Measurements from ENCODE around the gene PTPRS.
"Not testable (repeated sequence)": the region's sequence is repeated elsewhere in the genome, so short reads cannot be mapped to it uniquely, and the experiment has no call there.

The PTPRS gene

GRCh38 chr19:5364674-5365073 is 24.1 kb upstream of the PTPRS start:
- Mint-ChIP-seq H3K27me3 (peaks cover 11% of the 10 kb centered on the region), H3K9me3 (no peaks in the 10 kb centered on the region), H3K4me3 (no peak overlapping the region), H3K27ac (ENCODE audit: low read depth) (no peak overlapping the region), H3K36me3 (ENCODE audit: insufficient read depth) (no peaks in the 10 kb centered on the region), H3K4me1 (no peaks in the 10 kb centered on the region)
- DNase-seq (ENCODE audit: low spot score in 2 of 2) = no peak
- ATAC-seq (replicated peaks; ENCODE audit: extremely low read depth, poor library complexity, severe bottlenecking) = no peak

- not testable (repeated sequence) for DNase-seq (ENCODE audit: low spot score in 2 of 2); H3K36me3 Mint-ChIP-seq (ENCODE audit: insufficient read depth); ATAC-seq (replicated peaks; ENCODE audit: extremely low read depth, poor library complexity, severe bottlenecking); H3K9me3 Mint-ChIP-seq; H3K4me1 Mint-ChIP-seq; H3K4me3 Mint-ChIP-seq; H3K27ac Mint-ChIP-seq (ENCODE audit: low read depth)
- H3K27me3 Mint-ChIP-seq = peaks cover 27% of the 10 kb centered on the region
Observed at GRCh38 chr19:5361839-5362238, 21.2 kb upstream of the PTPRS start.

- Mint-ChIP-seq H3K4me1 (no peaks in the 10 kb centered on the region), H3K27ac (ENCODE audit: low read depth) (no peak overlapping the region), H3K4me3 (no peak overlapping the region), H3K27me3 (peaks cover 32% of the 10 kb centered on the region), H3K36me3 (ENCODE audit: insufficient read depth) (no peaks in the 10 kb centered on the region), H3K9me3 (no peaks in the 10 kb centered on the region)
- ATAC-seq (replicated peaks; ENCODE audit: extremely low read depth, poor library complexity, severe bottlenecking) (no peak), DNase-seq (ENCODE audit: low spot score in 2 of 2) (no peak)
Observed at GRCh38 chr19:5361407-5361806, 20.8 kb upstream of the PTPRS start.

- Mint-ChIP-seq H3K4me3 (no peak overlapping the region), H3K27ac (ENCODE audit: low read depth) (no peak overlapping the region), H3K9me3 (no peaks in the 10 kb centered on the region), H3K4me1 (no peaks in the 10 kb centered on the region), H3K36me3 (ENCODE audit: insufficient read depth) (no peaks in the 10 kb centered on the region), H3K27me3 (peaks cover 44% of the 10 kb centered on the region)
- no peak for ATAC-seq (replicated peaks; ENCODE audit: extremely low read depth, poor library complexity, severe bottlenecking)
- DNase-seq (ENCODE audit: low spot score in 2 of 2) = no peak
Observed at GRCh38 chr19:5360003-5360780, 19.6 kb upstream of the PTPRS start.

- ATAC-seq (replicated peaks; ENCODE audit: extremely low read depth, poor library complexity, severe bottlenecking) (no peak), DNase-seq (ENCODE audit: low spot score in 2 of 2) (no peak)
- no peak overlapping the region for H3K27ac Mint-ChIP-seq (ENCODE audit: low read depth)
- H3K27me3 Mint-ChIP-seq = peaks cover 63% of the 10 kb centered on the region
- H3K4me3 Mint-ChIP-seq = no peak overlapping the region
- H3K36me3 Mint-ChIP-seq (ENCODE audit: insufficient read depth) = no peaks in the 10 kb centered on the region
- no peaks in the 10 kb centered on the region for H3K4me1 Mint-ChIP-seq
- peaks cover 4% of the 10 kb centered on the region for H3K9me3 Mint-ChIP-seq
Observed at GRCh38 chr19:5358173-5358800, 17.7 kb upstream of the PTPRS start.

GRCh38 chr19:5357584-5357983 is 17.0 kb upstream of the PTPRS start:
- peaks cover 63% of the 10 kb centered on the region for H3K27me3 Mint-ChIP-seq

GRCh38 chr19:5356918-5357317 is 16.3 kb upstream of the PTPRS start:
- Mint-ChIP-seq H3K4me1 (no peaks in the 10 kb centered on the region), H3K27me3 (peaks cover 63% of the 10 kb centered on the region), H3K4me3 (no peak overlapping the region), H3K27ac (ENCODE audit: low read depth) (no peak overlapping the region), H3K9me3 (peaks cover 4% of the 10 kb centered on the region), H3K36me3 (ENCODE audit: insufficient read depth) (no peaks in the 10 kb centered on the region)
- ATAC-seq (replicated peaks; ENCODE audit: extremely low read depth, poor library complexity, severe bottlenecking) (no peak), DNase-seq (ENCODE audit: low spot score in 2 of 2) (no peak)

More at GRCh38 chr19:5357584-5357983, 17.0 kb upstream of the PTPRS start:
- DNase-seq (ENCODE audit: low spot score in 2 of 2) = no peak
- Mint-ChIP-seq H3K27ac (ENCODE audit: low read depth) (no peak overlapping the region), H3K36me3 (ENCODE audit: insufficient read depth) (no peaks in the 10 kb centered on the region), H3K4me1 (no peaks in the 10 kb centered on the region), H3K4me3 (no peak overlapping the region), H3K9me3 (peaks cover 4% of the 10 kb centered on the region)
- no peak for ATAC-seq (replicated peaks; ENCODE audit: extremely low read depth, poor library complexity, severe bottlenecking)

GRCh38 chr19:5356428-5356827 is 15.8 kb upstream of the PTPRS start:
- H3K4me1 Mint-ChIP-seq = no peaks in the 10 kb centered on the region
- no peak for ATAC-seq (replicated peaks; ENCODE audit: extremely low read depth, poor library complexity, severe bottlenecking)
- DNase-seq (ENCODE audit: low spot score in 2 of 2) = no peak
- H3K27me3 Mint-ChIP-seq = peaks cover 67% of the 10 kb centered on the region
- H3K4me3 Mint-ChIP-seq = no peak overlapping the region
- no peaks in the 10 kb centered on the region for H3K36me3 Mint-ChIP-seq (ENCODE audit: insufficient read depth)
- H3K9me3 Mint-ChIP-seq = peaks cover 4% of the 10 kb centered on the region
- H3K27ac Mint-ChIP-seq (ENCODE audit: low read depth) = no peak overlapping the region

GRCh38 chr19:5355693-5356092 is 15.1 kb upstream of the PTPRS start:
- H3K4me3 Mint-ChIP-seq = no peak overlapping the region
- DNase-seq (ENCODE audit: low spot score in 2 of 2) = no peak
- no peaks in the 10 kb centered on the region for H3K4me1 Mint-ChIP-seq
- no peak for ATAC-seq (replicated peaks; ENCODE audit: extremely low read depth, poor library complexity, severe bottlenecking)
- peaks cover 4% of the 10 kb centered on the region for H3K9me3 Mint-ChIP-seq
- no peak overlapping the region for H3K27ac Mint-ChIP-seq (ENCODE audit: low read depth)
- peaks cover 73% of the 10 kb centered on the region for H3K27me3 Mint-ChIP-seq
- H3K36me3 Mint-ChIP-seq (ENCODE audit: insufficient read depth) = no peaks in the 10 kb centered on the region

- Mint-ChIP-seq H3K27ac (ENCODE audit: low read depth) (no peak overlapping the region), H3K9me3 (peaks cover 4% of the 10 kb centered on the region), H3K27me3 (peaks cover 73% of the 10 kb centered on the region), H3K4me3 (no peak overlapping the region), H3K4me1 (no peaks in the 10 kb centered on the region), H3K36me3 (ENCODE audit: insufficient read depth) (no peaks in the 10 kb centered on the region)
- DNase-seq (ENCODE audit: low spot score in 2 of 2) (no peak), ATAC-seq (replicated peaks; ENCODE audit: extremely low read depth, poor library complexity, severe bottlenecking) (no peak)
Observed at GRCh38 chr19:5355076-5355475, 14.5 kb upstream of the PTPRS start.

- H3K36me3 Mint-ChIP-seq (ENCODE audit: insufficient read depth) = no peaks in the 10 kb centered on the region
- peaks cover 68% of the 10 kb centered on the region for H3K27me3 Mint-ChIP-seq
- H3K4me1 Mint-ChIP-seq = no peaks in the 10 kb centered on the region
- H3K27ac Mint-ChIP-seq (ENCODE audit: low read depth) = no peak overlapping the region
- peaks cover 4% of the 10 kb centered on the region for H3K9me3 Mint-ChIP-seq
- DNase-seq (ENCODE audit: low spot score in 2 of 2) (no peak), ATAC-seq (replicated peaks; ENCODE audit: extremely low read depth, poor library complexity, severe bottlenecking) (no peak)
- no peak overlapping the region for H3K4me3 Mint-ChIP-seq
Observed at GRCh38 chr19:5354403-5354802, 13.8 kb upstream of the PTPRS start.

GRCh38 chr19:5352229-5352763 is 11.7 kb upstream of the PTPRS start:
- no peaks in the 10 kb centered on the region for H3K36me3 Mint-ChIP-seq (ENCODE audit: insufficient read depth)
- peaks cover 4% of the 10 kb centered on the region for H3K9me3 Mint-ChIP-seq
- ATAC-seq (replicated peaks; ENCODE audit: extremely low read depth, poor library complexity, severe bottlenecking) (no peak), DNase-seq (ENCODE audit: low spot score in 2 of 2) (no peak)
- no peak overlapping the region for H3K27ac Mint-ChIP-seq (ENCODE audit: low read depth)
- no peaks in the 10 kb centered on the region for H3K4me1 Mint-ChIP-seq
- H3K27me3 Mint-ChIP-seq = peaks cover 65% of the 10 kb centered on the region
- no peak overlapping the region for H3K4me3 Mint-ChIP-seq

- Mint-ChIP-seq H3K4me1 (no peaks in the 10 kb centered on the region), H3K27me3 (peaks cover 63% of the 10 kb centered on the region), H3K9me3 (peaks cover 4% of the 10 kb centered on the region), H3K36me3 (ENCODE audit: insufficient read depth) (no peaks in the 10 kb centered on the region), H3K4me3 (no peak overlapping the region), H3K27ac (ENCODE audit: low read depth) (no peak overlapping the region)
- no peak for ATAC-seq (replicated peaks; ENCODE audit: extremely low read depth, poor library complexity, severe bottlenecking)
- no peak for DNase-seq (ENCODE audit: low spot score in 2 of 2)
Observed at GRCh38 chr19:5351731-5352228, 11.2 kb upstream of the PTPRS start.
